ENCODE results near the gene MRPL57.
"Not testable (repeated sequence)": the region's sequence is repeated elsewhere in the genome, so short reads cannot be mapped to it uniquely, and the experiment has no call there.

Gene MRPL57

DNA sequence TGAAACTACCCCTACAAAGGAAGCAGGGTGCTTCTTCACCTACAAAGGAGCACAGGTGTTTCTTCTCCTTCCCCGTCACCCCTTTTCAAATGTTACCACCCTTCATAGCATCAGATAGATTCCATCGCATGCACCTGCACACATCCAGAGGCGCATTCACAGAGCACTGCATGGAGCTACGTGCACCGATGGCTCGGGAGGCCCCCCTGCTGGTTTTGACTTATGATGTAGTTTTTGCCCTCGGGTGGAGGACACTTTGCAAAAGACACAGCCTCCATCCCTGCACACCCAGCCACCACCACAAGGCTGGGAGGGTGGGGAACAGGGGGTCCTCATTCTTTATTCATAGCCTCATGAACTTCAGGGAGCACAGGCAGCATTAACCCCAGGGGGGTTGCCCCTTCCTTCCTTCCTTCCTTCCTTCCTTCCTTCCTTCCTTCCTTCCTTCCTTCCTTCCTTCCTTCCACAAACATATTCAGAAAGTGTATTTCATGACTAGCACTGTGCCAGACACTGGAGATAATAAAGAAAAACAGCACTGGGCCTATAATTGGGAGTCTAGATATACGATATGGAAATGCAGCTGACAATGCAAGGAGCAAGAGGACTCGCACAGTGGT, 21.3 kb downstream of the MRPL57 start:
- DNase-seq (ENCODE audit: low read depth) = not testable (repeated sequence)

GRCh38 chr13:21198391-21198790, 21.9 kb downstream of the MRPL57 start:
- not testable (repeated sequence) for DNase-seq (ENCODE audit: low read depth)

GRCh38 chr13:21201456-21202190, 25.2 kb downstream of the MRPL57 start:
- not testable (repeated sequence) for DNase-seq (ENCODE audit: low read depth)

DNA sequence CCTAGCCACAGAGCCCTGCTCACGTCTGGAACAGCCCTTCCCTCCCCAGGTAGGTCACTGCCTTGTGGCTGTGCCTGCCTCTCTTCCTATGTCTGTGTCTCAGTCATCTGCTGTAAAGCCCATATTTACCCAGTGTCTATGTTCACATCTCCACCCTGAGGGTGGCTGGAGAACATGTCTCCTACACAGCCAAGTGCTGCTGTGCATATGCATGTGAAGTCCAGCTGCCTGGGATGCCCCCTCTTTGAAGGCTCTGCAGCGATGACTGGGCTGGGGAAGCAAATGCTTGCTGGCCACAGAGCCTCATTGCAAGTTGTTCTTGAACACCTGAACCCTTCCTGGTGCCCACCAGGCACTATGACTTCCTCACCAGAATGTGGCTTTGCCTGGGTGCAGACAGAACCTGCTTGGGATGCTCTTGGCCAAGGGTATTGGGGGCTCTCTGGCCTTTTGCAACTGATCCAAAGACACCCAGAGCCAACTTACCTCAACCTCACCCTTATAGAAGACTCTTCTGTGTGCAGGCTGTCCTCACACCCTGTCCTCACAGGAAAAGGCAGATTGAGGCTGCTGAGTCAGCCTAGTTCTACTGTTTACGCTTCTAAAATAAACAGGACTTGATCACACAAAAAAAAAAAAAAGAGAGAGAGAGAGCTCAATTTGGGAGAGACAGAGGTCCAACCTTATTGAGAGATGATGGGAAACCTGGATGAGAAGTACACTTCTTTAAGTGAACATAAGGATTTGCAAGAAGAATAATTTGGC, 26.5 kb downstream of the MRPL57 start:
- DNase-seq (ENCODE audit: low read depth) = no peak

GRCh38 chr13:21208652-21209154, 32.2 kb downstream of the MRPL57 start:
- no peak for DNase-seq (ENCODE audit: low read depth)

DNA sequence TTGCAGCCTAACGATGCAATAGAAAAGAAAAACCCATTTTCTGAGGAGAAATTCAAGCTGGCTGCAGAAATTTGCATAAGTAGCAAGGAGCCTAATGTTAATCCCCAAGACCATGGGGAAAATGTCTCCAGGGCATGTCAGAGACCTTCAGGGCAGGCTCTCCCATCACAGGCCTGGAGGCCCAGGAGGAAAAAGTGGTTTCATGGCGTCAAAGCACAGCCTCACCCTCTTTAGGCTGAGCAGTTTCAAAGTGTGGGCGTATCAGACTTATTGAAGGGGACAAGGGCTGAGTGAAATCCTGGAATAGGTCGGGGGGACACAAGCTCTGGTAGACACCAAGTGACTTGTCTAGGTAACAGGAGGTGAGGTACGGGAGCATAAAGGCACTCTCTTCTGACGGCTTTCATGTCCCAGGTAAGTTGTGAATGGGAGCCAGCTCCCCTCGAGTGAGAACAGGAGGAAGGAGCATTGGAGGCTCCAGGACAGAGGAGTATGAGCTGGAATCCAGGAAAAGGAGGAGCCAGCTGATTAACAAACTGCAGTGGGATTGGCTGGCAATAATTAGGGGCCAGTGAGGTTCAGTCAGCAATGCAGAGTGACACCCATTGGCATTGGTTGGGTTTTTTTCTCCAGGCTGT, 35.8 kb downstream of the MRPL57 start:
- no peak for DNase-seq (ENCODE audit: low read depth)

DNA sequence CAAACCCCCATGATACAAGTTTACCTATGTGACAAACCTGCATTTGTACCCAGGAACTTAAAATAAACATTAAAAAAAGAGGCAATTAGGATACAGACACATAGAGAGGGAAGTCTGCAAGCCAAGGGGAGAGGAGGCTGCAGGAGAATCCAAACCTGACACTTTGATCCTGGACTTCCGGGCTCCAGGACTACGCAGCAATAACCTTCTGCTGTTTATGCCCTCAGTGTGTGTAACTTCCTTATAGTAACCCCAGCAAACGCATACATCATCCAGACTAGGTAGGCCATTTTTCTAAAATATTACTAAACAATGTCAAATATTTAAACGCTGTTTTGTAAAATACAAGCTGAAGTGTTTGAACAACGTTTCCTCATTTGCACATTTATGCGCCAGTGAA, 39.0 kb downstream of the MRPL57 start:
- DNase-seq (ENCODE audit: low read depth) = not testable (repeated sequence)

GRCh38 chr13:21216332-21216731, 39.9 kb downstream of the MRPL57 start:
- DNase-seq (ENCODE audit: low read depth) = no peak

DNA sequence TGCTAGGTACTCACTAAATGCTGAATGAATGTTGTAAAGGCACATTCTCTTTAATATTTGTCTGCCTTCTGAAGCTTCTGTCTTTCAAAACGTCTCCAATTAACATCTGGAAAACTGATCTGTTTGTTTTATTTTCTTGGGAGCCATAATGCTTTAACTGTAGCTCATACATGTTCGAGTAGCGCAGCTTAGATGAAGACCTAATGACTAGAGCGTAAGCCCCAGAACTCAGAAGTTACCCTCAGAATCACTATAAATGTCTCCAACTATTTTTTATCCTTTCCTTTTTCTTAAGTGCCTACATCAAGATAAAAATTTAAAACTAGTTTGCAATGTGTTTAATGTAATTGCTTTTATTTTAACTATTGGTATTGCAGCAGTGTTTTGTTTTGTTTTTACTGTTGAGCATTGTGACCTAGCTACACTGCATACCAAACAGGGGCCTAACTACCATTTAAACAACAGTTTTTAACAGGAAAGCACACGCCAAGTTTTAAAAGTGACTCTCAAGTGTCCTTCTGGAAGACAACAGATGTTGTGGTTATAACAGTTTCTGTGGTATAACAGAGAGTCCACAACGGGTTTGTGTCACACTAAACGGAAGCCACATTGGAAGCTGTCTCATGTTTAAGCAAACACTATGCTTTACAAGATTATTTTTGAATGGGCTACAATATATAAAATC, 42.0 kb downstream of the MRPL57 start:
- DNase-seq (ENCODE audit: low read depth) = peak; percentile 4

DNA sequence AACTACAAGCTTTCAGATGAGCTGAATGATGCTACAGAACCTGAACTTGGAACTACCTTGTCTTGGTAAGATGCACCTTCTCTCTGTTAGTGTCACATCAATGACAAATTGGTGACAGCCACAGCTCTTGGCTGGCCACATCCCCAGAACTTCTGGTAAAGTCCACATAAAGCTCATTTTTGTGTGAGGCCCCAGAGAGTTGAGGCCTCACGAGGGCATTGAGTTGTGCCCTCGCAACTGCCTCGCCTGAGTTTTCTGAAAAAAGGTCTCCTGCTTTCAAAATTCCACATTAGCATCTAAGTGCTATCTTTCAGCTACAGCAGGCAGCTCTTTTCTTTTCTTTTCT, 42.6 kb downstream of the MRPL57 start:
- no peak for DNase-seq (ENCODE audit: low read depth)

- not testable (repeated sequence) for DNase-seq (ENCODE audit: low read depth)
These were observed 43.3 kb downstream of the MRPL57 start for GRCh38 chr13:21219716-21220115.

DNA sequence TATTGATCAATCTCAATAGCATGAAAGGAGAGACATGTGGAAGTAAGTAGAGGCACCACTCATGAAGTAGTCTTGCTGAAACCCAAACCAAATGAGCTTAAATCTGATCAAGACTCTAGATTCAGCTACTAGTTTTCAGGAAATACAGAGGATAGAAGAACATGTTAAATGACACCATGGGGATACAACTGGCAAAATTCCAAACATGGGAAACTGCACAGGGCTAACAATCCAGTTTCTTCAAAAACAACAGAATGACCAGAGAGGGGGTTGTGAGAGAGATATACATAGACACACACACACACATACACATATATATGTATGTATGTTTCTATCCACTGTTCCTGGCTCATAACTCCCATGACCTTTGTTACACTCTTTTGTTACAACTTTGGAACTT, 44.8 kb downstream of the MRPL57 start:
- no peak for DNase-seq (ENCODE audit: low read depth)

DNA sequence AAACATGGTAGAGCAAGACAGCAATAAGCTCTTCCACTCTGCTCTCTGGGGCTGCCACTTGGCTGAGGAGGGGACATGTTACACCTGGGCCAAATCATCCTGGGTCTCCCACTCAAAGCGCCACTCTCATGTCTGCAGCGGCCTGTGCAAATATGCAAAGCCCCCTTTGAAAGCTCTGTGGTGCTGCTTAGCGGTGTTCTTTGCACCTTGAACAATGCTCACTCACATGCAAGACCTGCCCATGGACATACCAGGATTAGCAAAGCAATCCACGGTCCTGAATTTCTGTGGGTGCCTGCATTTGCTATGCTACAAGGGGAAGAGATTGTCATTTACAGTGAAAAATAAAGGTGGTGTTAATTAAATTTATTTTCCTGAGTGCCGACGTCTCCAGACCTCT, 48.6 kb downstream of the MRPL57 start:
- no peak for DNase-seq (ENCODE audit: low read depth)

DNA sequence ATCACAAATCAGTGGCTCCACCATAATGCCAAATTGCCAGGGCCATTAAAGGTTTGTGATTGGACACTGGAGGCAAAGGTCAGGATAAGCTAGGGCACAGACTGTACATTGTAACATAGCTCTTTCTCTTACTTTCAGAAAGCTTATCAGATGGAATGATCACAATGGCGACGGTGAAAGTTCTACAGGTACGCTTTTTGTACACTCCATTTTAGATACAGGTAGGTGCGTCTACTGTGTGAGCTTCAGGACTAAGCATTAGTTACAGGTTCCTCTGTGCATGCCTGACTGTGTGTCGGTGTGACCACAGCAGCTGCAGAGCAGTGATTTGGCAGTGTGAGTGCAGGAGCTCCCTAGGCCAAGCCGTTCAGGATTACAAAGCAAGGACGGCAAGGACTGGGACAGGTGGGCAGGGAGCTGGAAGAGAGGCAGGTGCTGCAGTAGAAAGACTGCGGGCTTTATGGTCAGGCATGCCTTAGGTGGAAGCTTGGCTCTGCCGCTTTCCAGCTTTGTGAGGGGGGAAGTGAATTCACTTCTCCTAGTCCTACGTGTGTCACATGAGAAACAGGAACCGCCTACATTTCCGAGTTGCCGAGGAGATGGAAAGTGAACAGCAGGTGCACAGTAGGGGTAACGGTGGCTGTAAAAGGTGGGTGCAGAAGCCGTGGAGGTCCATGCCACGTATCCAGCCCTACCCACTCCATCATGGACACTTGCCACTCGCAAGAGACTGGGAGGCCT, 49.6 kb downstream of the MRPL57 start:
- DNase-seq (ENCODE audit: low read depth) = no peak

DNA sequence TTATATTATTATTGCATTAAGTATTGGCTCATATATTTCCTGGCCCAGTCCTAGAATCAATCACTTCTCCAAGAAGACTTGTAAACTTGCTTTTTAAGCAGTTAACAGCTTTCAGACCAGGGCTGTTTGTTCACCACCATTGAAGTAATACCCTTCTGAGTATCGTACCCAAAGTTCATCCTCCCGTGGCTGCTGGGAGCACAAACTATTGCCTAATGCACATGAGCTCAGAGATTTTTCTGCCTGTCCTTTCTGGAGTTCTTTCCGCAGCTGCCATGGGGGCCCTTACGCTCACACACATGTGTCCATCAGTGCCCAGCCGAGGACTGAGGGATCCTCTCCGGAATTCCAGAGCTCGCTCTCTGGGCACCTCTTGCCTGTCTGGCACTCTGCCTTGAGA, 51.5 kb downstream of the MRPL57 start:
- DNase-seq (ENCODE audit: low read depth) = no peak
